ENCODE data around the gene NFAM1. TPM values are rescaled to one million over a fixed set of nuclear protein-coding genes. Genes with fewer than 3 reads are reported as not detected.

The NFAM1 gene
- total and polyA plus RNA-seq, 2 of the 13 experiments (the other 11 are each of a cell fraction or from before 2014, with no cell fraction given), result 0.03 TPM; not detected in 1

- Histone ChIP-seq H3K4me1 (ENCODE audit: insufficient read depth, low read length) (peaks cover 16% of the 10 kb centered on the region), H3K9ac (ENCODE audit: insufficient read depth, low read depth, low read length) (no peak overlapping the region), H3K4me3 (replicated peaks in 1 of 3; ENCODE audit: insufficient read depth in 1 of 3, low read depth in 2 of 3, low read length in 3 of 3) (no peak overlapping the region), H3K27me3 (ENCODE audit: control insufficient read depth in 1 of 2, insufficient read depth in 2 of 2, low read length in 2 of 2) (peaks cover 13 to 57% of the 10 kb centered on the region in 2 experiments; a peak in 4 of 5 replicates), H3K79me2 (ENCODE audit: insufficient read depth, low read length) (no peaks in the 10 kb centered on the region), H2AFZ (ENCODE audit: low read length) (no peak overlapping the region), H3K9me3 (ENCODE audit: low read length) (no peaks in the 10 kb centered on the region), H4K20me1 (ENCODE audit: insufficient read depth, low read length) (no peaks in the 10 kb centered on the region), H3K27ac (ENCODE audit: extremely low read length, insufficient read depth, low read length) (no peak overlapping the region), H3K36me3 (replicated peaks in 1 of 2; ENCODE audit: control insufficient read depth in 1 of 2, insufficient read depth in 2 of 2, low read length in 2 of 2) (no peaks in the 10 kb centered on the region), H3K4me2 (ENCODE audit: low read depth, low read length) (no peak overlapping the region)
- no peak for TF ChIP-seq TRIM24 (CRISPR knock-in tag; IDR thresholded peaks at IDR 0.05)
- TF ChIP-seq ZSCAN22 (CRISPR knock-in tag; IDR thresholded peaks at IDR 0.05), result no peak
- TF ChIP-seq ZNF563 (CRISPR knock-in tag; IDR thresholded peaks at IDR 0.05), result no peak
- TF ChIP-seq PCBP1 (IDR thresholded peaks at IDR 0.05; ENCODE audit: borderline replicate concordance, low read depth, low read length), result no peak
- no peak for TF ChIP-seq ZNF367 (CRISPR knock-in tag; IDR thresholded peaks at IDR 0.05; ENCODE audit: borderline replicate concordance)
- TF ChIP-seq ZNF772 (CRISPR knock-in tag; IDR thresholded peaks at IDR 0.05), result no peak
- no peak for TF ChIP-seq RXRB (CRISPR knock-in tag; IDR thresholded peaks at IDR 0.05; ENCODE audit: borderline replicate concordance)
- TF ChIP-seq ZBTB3 (CRISPR knock-in tag; IDR thresholded peaks at IDR 0.05; ENCODE audit: borderline replicate concordance, low read depth), result no peak
- POLR2A ChIA-PET, result no interaction called here
- CTCF ChIA-PET (ENCODE audit: low intra/inter-chr PET ratio, low total read pairs), result no interaction called here
- ATAC-seq (no peak), DNase-seq (ENCODE audit: low spot score) (no peak), FAIRE-seq (no peak)
- 53% methylated on average over 13 of the region's 13 CpGs for WGBS (ENCODE audit: low lambda C conversion rate)
- BruUV-seq (replicated peaks), result no TSS peak
- intact Hi-C loops (cut with micrococcal nuclease; ENCODE audit: unreplicated experiment), result no loop called here
- in situ Hi-C loops (cut with HindIII; ENCODE audit: extremely low pct_ligation_motif_present, low pct_unique_long_range_greater_than_20kb), result no loop called here
These were observed 67.5 kb downstream of the NFAM1 start for GRCh38 chr22:42364604-42365110.

GRCh38 chr22:42363892-42364291, 68.3 kb downstream of the NFAM1 start:
- Histone ChIP-seq H4K20me1 (ENCODE audit: insufficient read depth, low read length) (no peaks in the 10 kb centered on the region), H3K4me1 (ENCODE audit: insufficient read depth, low read length) (peaks cover 11% of the 10 kb centered on the region; the same call in 1 of the 2 replicates), H3K9me3 (ENCODE audit: low read length) (no peaks in the 10 kb centered on the region), H3K27me3 (ENCODE audit: control insufficient read depth in 1 of 2, insufficient read depth in 2 of 2, low read length in 2 of 2) (peaks cover 13 to 64% of the 10 kb centered on the region in 2 experiments; a peak in 4 of 5 replicates), H2AFZ (ENCODE audit: low read length) (no peak overlapping the region), H3K79me2 (ENCODE audit: insufficient read depth, low read length) (no peaks in the 10 kb centered on the region), H3K36me3 (replicated peaks in 1 of 2; ENCODE audit: control insufficient read depth in 1 of 2, insufficient read depth in 2 of 2, low read length in 2 of 2) (no peaks in the 10 kb centered on the region), H3K4me3 (replicated peaks in 1 of 3; ENCODE audit: insufficient read depth in 1 of 3, low read depth in 2 of 3, low read length in 3 of 3) (no peak overlapping the region), H3K4me2 (ENCODE audit: low read depth, low read length) (no peak overlapping the region), H3K27ac (ENCODE audit: extremely low read length, insufficient read depth, low read length) (no peak overlapping the region), H3K9ac (ENCODE audit: insufficient read depth, low read depth, low read length) (no peak overlapping the region)
- DNase-seq (ENCODE audit: low spot score) (no peak), ATAC-seq (no peak), FAIRE-seq (no peak)
- intact Hi-C loops (cut with micrococcal nuclease; ENCODE audit: unreplicated experiment), result no loop called here
- CTCF ChIA-PET (ENCODE audit: low intra/inter-chr PET ratio, low total read pairs), result no interaction called here
- POLR2A ChIA-PET, result no interaction called here
- WGBS (ENCODE audit: low lambda C conversion rate), result 74% methylated on average over 6 of the region's 6 CpGs
- in situ Hi-C loops (cut with HindIII; ENCODE audit: extremely low pct_ligation_motif_present, low pct_unique_long_range_greater_than_20kb), result no loop called here
- BruUV-seq (replicated peaks), result no TSS peak
- no peak for TF ChIP-seq ZNF407 (CRISPR knock-in tag; IDR thresholded peaks at IDR 0.05; ENCODE audit: not compliant biosample characterization)
- TF ChIP-seq ZNF782 (CRISPR knock-in tag; IDR thresholded peaks at IDR 0.05; ENCODE audit: borderline replicate concordance), result no peak
